ENCODE results near the gene ICE1.

Gene ICE1

DNA sequence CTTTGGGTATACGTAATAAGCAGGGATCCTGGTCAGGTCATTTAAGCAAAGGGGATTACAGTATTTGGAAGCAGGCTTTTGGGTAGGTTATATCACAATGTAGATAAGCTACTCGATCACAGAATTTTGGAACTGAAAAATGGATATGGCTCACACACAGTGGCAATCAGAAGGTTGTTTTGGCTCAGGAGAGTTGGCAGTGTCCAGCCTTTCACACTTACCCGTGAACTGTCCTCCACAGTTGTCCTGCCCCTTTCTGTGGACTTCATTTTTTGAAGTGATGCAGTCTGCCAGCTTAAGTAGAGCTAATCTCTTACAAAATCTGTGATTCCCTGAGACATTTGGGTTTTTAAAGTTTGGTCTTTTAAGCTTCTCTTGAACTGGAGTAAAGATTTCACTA is 30.7 kb downstream of the ICE1 start:
- TF ChIP-seq, protein P1, sequence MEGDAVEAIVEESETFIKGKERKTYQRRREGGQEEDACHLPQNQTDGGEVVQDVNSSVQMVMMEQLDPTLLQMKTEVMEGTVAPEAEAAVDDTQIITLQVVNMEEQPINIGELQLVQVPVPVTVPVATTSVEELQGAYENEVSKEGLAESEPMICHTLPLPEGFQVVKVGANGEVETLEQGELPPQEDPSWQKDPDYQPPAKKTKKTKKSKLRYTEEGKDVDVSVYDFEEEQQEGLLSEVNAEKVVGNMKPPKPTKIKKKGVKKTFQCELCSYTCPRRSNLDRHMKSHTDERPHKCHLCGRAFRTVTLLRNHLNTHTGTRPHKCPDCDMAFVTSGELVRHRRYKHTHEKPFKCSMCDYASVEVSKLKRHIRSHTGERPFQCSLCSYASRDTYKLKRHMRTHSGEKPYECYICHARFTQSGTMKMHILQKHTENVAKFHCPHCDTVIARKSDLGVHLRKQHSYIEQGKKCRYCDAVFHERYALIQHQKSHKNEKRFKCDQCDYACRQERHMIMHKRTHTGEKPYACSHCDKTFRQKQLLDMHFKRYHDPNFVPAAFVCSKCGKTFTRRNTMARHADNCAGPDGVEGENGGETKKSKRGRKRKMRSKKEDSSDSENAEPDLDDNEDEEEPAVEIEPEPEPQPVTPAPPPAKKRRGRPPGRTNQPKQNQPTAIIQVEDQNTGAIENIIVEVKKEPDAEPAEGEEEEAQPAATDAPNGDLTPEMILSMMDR (conservative IDR thresholded peaks at IDR 0.05; ENCODE audit: low read length), result no peak

DNA sequence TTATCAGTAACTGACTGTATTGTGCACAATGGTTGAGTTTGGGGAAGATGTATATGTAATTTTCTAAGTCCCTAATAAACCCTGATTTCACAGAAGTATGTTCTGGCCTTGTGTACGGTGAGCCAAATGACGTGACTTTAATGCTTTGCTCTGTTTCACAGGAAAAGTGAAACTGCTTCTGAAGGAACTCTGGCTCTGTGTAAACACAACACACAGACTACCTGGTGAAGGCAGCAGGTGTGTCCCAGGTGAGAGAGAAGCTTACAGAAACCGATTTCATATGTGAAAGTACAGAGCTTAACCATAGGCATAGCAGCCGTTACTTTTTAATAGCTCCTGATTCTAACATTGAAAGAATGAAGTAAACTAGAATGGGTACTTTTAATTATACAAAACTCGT is 31.9 kb downstream of the ICE1 start:
- no peak overlapping the region for H3K4me3 ChIP-seq (ENCODE audit: low read length)
- no peak for DNase-seq (ENCODE audit: low read depth)
- TF ChIP-seq, protein P1 (conservative IDR thresholded peaks at IDR 0.05; ENCODE audit: low read length), result no peak

More for the DNA sequence above, 30.7 kb downstream of the ICE1 start:
- no peak overlapping the region for H3K4me3 ChIP-seq (ENCODE audit: low read length)
- no peak for DNase-seq (ENCODE audit: low read depth)

DNA sequence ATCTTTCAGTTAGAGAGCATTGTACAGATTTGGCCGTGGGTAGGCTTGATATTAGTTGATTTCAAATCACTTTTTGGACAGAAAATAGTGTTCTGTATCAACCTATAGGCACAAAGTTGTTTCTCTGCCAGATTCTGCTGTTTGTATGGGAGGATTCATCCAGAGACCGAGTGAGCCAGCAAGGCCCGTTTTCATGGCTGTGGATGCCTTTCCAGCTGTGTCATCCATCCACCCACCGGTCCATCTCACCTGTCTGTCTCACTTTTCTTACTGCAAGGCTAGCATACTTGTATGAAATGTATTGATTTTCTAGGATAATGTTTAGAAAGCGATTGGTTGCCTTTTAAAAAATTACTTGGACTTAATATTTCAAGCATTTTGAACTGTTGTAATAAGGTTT is 34.4 kb downstream of the ICE1 start:
- no peak overlapping the region for H3K4me3 ChIP-seq (ENCODE audit: low read length)
- TF ChIP-seq, protein P1 (conservative IDR thresholded peaks at IDR 0.05; ENCODE audit: low read length), result no peak
- no peak for DNase-seq (ENCODE audit: low read depth)

DNA sequence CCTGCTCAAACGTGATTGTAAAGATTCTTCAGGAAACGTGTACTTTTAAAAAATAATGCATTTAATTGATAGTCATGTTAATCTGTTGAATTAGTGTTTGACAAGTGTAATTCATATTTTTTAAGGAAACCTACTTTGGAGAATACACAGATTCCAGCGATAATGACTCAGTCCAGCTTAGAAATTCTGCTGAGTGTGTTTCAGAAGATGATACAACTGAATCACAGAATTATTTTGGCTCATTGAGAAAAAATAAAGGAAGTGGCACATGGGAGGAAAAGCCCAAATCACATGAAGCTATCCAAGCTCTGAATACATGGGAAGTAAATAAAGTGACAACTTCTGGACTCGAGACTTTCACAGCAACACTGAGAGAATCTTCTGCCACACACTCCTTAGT is 37.8 kb downstream of the ICE1 start:
- no peak overlapping the region for H3K4me3 ChIP-seq (ENCODE audit: low read length)
- DNase-seq (ENCODE audit: low read depth), result no peak
- TF ChIP-seq, protein P1 (conservative IDR thresholded peaks at IDR 0.05; ENCODE audit: low read length), result no peak

DNA sequence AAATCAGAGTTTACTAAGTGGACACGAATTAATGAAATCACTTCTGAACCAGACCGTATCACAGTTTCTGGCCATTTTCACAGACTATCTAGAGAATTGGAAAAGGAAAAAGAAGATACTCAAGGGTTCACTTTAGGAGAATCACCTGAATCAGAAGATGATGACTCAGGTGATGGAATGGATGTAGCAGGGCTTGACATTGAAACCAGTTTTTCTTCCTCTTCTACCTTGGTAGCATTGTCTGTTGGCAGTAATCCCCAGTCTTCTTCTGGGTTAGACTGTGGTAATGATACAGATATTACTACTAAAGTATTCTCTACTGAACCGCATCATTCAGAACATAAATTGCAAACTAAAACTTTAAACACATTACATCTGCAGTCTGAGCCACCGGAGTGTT is 38.5 kb downstream of the ICE1 start:
- TF ChIP-seq, protein P1 (conservative IDR thresholded peaks at IDR 0.05; ENCODE audit: low read length), result no peak
- no peak for DNase-seq (ENCODE audit: low read depth)
- H3K4me3 ChIP-seq (ENCODE audit: low read length), result no peak overlapping the region

DNA sequence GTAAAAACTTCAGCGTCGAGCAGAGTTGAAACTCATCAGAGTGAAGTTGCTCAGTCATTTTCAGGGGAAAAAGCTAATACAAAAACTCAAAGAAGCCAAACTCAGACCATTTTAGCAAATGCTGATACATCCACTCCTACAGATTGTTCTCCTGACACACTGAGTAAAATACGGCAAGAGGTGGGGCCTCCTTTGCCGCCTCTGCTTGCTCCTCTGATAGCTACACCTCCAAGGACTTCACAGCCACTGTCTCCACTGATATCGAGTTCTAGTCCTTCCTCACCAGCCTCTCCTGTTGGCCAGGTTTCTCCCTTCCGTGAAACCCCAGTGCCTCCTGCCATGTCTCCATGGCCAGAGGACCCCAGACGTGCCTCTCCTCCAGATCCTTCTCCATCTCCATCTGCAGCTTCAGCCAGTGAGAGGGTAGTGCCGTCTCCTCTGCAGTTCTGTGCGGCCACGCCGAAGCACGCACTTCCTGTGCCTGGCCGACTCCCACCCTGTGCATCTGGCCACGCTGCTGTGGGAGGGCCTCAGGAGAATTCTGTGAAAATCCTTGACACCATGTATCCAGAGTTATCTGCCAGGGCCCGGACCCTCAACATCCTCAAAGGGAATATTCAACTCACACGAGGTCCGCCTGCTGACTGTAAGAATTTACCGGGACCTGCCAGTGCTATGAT is 41.7 kb downstream of the ICE1 start:
- TF ChIP-seq, protein P1 (conservative IDR thresholded peaks at IDR 0.05; ENCODE audit: low read length), result no peak

DNA sequence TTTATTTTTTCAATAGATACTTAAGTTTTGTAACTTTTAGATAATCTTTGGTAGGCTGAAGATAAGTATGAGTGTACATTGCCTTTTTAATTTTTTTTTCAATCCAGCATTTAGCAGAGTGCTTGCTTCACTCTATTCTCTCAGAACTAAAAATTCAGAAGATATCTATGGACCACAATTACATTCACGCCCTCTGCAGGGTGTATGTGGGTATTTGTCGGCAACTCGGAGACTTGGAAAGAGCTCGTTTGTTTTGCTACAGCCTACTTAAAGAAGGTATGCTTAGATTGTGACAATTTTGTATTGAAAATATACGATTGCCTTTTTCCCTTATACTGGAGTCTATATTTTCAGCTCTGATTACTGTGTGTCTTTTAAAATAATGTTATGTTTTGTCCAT is 43.8 kb downstream of the ICE1 start:
- TF ChIP-seq, protein P1 (conservative IDR thresholded peaks at IDR 0.05; ENCODE audit: low read length), result no peak
- DNase-seq (ENCODE audit: low read depth), result no peak
- no peak overlapping the region for H3K4me3 ChIP-seq (ENCODE audit: low read length)

More for the DNA sequence above, 41.7 kb downstream of the ICE1 start:
- no peak overlapping the region for H3K4me3 ChIP-seq (ENCODE audit: low read length)
- no peak for DNase-seq (ENCODE audit: low read depth)
